Parathyroid adenoma (tissue), 2 donors: ENCODE data around the gene TSHR.

ENCODE experiments used
- H2AFZ ChIP-seq: fragments of 300-600 bp; sonication (generic); one replicate; pipeline ENCODE4 v1.7.0; 2017; ENCODE audit warnings: antibody characterized with exemption, mild to moderate bottlenecking
- H3K27ac ChIP-seq: fragments of 300-600 bp; sonication (generic); one replicate; pipeline ENCODE4 v1.7.0; 2017
- H3K27me3 ChIP-seq: fragments of 300-600 bp; sonication (generic); one replicate; pipeline ENCODE4 v1.7.0; 2017; ENCODE audit warnings: low read length; ENCODE audit not compliant: control insufficient read depth, insufficient read depth
- H3K36me3 ChIP-seq: fragments of 300-600 bp; sonication (generic); one replicate; pipeline ENCODE4 v1.7.0; 2017; ENCODE audit warnings: low read length; ENCODE audit not compliant: control insufficient read depth, insufficient read depth
- H3K4me1 ChIP-seq: fragments of 300-600 bp; sonication (generic); one replicate; pipeline ENCODE4 v1.7.0; 2017; ENCODE audit warnings: control low read depth
- H3K4me2 ChIP-seq: fragments of 300-600 bp; sonication (generic); one replicate; pipeline ENCODE4 v1.7.0; 2017; ENCODE audit warnings: low read length
- H3K4me3 ChIP-seq: fragments of 300-600 bp; sonication (generic); one replicate; pipeline ENCODE4 v1.7.0; 2017; ENCODE audit warnings: low read depth, low read length
- H3K79me2 ChIP-seq: fragments of 300-600 bp; sonication (generic); one replicate; pipeline ENCODE4 v1.7.0; 2017; ENCODE audit warnings: control low read depth
- H3K9ac ChIP-seq: fragments of 300-600 bp; sonication (generic); one replicate; pipeline ENCODE4 v1.7.0; 2017; ENCODE audit warnings: mild to moderate bottlenecking
- H3K9me3 ChIP-seq: fragments of 300-600 bp; sonication (generic); one replicate; pipeline ENCODE4 v1.7.0; 2017; ENCODE audit warnings: low read length; ENCODE audit not compliant: control insufficient read depth
- CTCF ChIP-seq: fragments of 300-600 bp; sonication (generic); IDR thresholded peaks from one replicate; pipeline ENCODE4 v1.7.0; 2017; ENCODE audit warnings: antibody characterized with exemption, mild to moderate bottlenecking
- donor health status: primary hyperparathyroidism.

TSHR gene

GRCh38 chr14:81170829-81171195 lies 215.4 kb downstream of the TSHR start:
- Histone ChIP-seq H3K36me3 (no peaks in the 10 kb centered on the region), H3K27me3 (no peaks in the 10 kb centered on the region), H3K9me3 (no peaks in the 10 kb centered on the region), H3K79me2 (no peaks in the 10 kb centered on the region), H3K9ac (no peak overlapping the region), H3K27ac (peak overlapping the region; percentile 91), H3K4me3 (peak overlapping the region; percentile 81), H2AFZ (peak overlapping the region; percentile 99), H3K4me2 (peak overlapping the region; percentile 97), H3K4me1 (peaks cover 7% of the 10 kb centered on the region)
- TF ChIP-seq CTCF: no peak

- Histone ChIP-seq H3K4me1 (peaks cover 7% of the 10 kb centered on the region), H3K27ac (no peak overlapping the region), H3K36me3 (no peaks in the 10 kb centered on the region), H2AFZ (no peak overlapping the region), H3K9me3 (no peaks in the 10 kb centered on the region), H3K4me3 (no peak overlapping the region), H3K9ac (no peak overlapping the region), H3K27me3 (no peaks in the 10 kb centered on the region), H3K4me2 (no peak overlapping the region), H3K79me2 (no peaks in the 10 kb centered on the region)
- TF ChIP-seq CTCF: no peak
Measured at GRCh38 chr14:81172353-81172752, 216.9 kb downstream of the TSHR start.

GRCh38 chr14:81172881-81173280 lies 217.5 kb downstream of the TSHR start:
- TF ChIP-seq CTCF: no peak
- no peak overlapping the region for H3K4me2 ChIP-seq
- no peak overlapping the region for H3K9ac ChIP-seq
- no peaks in the 10 kb centered on the region for H3K27me3 ChIP-seq
- H3K36me3 ChIP-seq: no peaks in the 10 kb centered on the region
- H3K4me1 ChIP-seq: peaks cover 7% of the 10 kb centered on the region
- no peaks in the 10 kb centered on the region for H3K79me2 ChIP-seq
- no peak overlapping the region for H2AFZ ChIP-seq
- no peak overlapping the region for H3K27ac ChIP-seq
- H3K9me3 ChIP-seq: no peaks in the 10 kb centered on the region
- no peak overlapping the region for H3K4me3 ChIP-seq

- H3K27ac ChIP-seq: no peak overlapping the region
- H3K4me1 ChIP-seq: no peaks in the 10 kb centered on the region
- H3K9me3 ChIP-seq: no peaks in the 10 kb centered on the region
- no peaks in the 10 kb centered on the region for H3K79me2 ChIP-seq
- no peak overlapping the region for H2AFZ ChIP-seq
- TF ChIP-seq CTCF: no peak
- H3K4me3 ChIP-seq: no peak overlapping the region
- no peaks in the 10 kb centered on the region for H3K27me3 ChIP-seq
- no peak overlapping the region for H3K4me2 ChIP-seq
- H3K36me3 ChIP-seq: no peaks in the 10 kb centered on the region
- H3K9ac ChIP-seq: no peak overlapping the region
Measured at GRCh38 chr14:81176241-81176640, 220.8 kb downstream of the TSHR start.

GRCh38 chr14:81177225-81177624 lies 221.8 kb downstream of the TSHR start:
- H3K9me3 ChIP-seq: no peaks in the 10 kb centered on the region
- no peaks in the 10 kb centered on the region for H3K27me3 ChIP-seq
- no peaks in the 10 kb centered on the region for H3K79me2 ChIP-seq
- no peak overlapping the region for H3K9ac ChIP-seq
- TF ChIP-seq CTCF: no peak
- no peaks in the 10 kb centered on the region for H3K4me1 ChIP-seq
- no peak overlapping the region for H3K27ac ChIP-seq
- no peaks in the 10 kb centered on the region for H3K36me3 ChIP-seq
- H3K4me2 ChIP-seq: no peak overlapping the region
- no peak overlapping the region for H2AFZ ChIP-seq
- no peak overlapping the region for H3K4me3 ChIP-seq
